AG04449 (cell line): Measurements from ENCODE around the gene DLGAP1.

ENCODE experiments used
- CTCF ChIA-PET: fragments of 350-600 bp; formaldehyde crosslinking; extraction: SDS; loops from one replicate; lab custom pipeline; 2021; ENCODE audit warnings: antibody characterized with exemption; lab: Yijun Ruan, JAX
- POLR2A ChIA-PET: fragments of 400-600, 350-600 bp; formaldehyde crosslinking; extraction: SDS; loops from one replicate; lab custom pipeline; 2020; ENCODE audit warnings: antibody characterized with exemption, inconsistent platforms; lab: Yijun Ruan, JAX
- DNase-seq: peaks from one replicate; pipeline ENCODE4 v3.0.0-alpha.2; 2010; ENCODE audit warnings: low read depth, low spot score
- H3K4me3 ChIP-seq: 2 replicates; pipeline ENCODE4 v1.5.1; 2011; ENCODE audit warnings: low read depth, mild to moderate bottlenecking, control low read depth, low read length
- TF ChIP-seq, protein P1 (sequence below): IDR thresholded peaks from one replicate; pipeline ENCODE4 v1.5.1; 2011; ENCODE audit warnings: mild to moderate bottlenecking, moderate library complexity, low read length, control low read depth, inconsistent platforms; ENCODE audit not compliant: insufficient read depth; ENCODE audit errors: missing control alignments

DLGAP1 gene

DNA sequence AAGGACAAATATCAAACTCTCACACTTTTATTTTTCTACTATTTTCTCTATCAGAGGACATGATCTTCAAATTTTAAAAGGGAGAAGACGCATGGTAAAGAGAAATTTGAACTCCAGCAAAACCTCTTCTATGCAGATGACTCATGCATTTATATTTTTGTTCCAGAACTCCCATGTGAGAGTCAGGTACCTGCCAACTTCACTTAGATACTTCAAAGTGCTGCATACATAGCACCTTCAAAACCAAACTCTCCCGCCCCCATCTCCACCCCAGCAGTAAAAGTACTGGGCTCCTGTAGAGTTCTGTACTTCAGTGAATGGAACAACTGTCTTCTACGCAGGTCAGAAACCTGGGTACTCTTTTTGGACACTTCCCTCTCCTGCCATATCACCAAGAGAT lies 606.8 kb downstream of the DLGAP1 start:
- DNase-seq, result no peak
- CTCF ChIA-PET, result no interaction called here
- TF ChIP-seq, protein P1, sequence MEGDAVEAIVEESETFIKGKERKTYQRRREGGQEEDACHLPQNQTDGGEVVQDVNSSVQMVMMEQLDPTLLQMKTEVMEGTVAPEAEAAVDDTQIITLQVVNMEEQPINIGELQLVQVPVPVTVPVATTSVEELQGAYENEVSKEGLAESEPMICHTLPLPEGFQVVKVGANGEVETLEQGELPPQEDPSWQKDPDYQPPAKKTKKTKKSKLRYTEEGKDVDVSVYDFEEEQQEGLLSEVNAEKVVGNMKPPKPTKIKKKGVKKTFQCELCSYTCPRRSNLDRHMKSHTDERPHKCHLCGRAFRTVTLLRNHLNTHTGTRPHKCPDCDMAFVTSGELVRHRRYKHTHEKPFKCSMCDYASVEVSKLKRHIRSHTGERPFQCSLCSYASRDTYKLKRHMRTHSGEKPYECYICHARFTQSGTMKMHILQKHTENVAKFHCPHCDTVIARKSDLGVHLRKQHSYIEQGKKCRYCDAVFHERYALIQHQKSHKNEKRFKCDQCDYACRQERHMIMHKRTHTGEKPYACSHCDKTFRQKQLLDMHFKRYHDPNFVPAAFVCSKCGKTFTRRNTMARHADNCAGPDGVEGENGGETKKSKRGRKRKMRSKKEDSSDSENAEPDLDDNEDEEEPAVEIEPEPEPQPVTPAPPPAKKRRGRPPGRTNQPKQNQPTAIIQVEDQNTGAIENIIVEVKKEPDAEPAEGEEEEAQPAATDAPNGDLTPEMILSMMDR, result no peak
- POLR2A ChIA-PET, result no interaction called here
- no peak overlapping the region for H3K4me3 ChIP-seq

DNA sequence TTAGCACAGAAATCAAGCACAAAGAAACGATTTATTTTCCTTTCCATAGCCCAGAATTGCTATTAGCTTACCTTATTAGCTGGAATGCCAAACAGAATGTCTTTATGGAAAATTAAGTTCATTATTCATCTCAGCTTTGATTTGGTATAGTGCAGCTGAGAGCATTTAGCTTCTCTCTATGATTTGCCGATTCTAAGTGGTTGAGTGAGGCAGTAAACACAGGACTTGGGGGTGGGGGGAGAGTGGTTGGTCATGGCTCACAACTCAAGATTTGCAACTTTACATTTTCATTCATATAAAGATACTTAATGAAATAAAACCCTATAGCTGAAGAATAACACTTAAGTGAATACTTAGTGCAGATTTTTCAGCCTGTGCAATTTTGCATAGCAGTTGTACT lies 609.9 kb downstream of the DLGAP1 start:
- TF ChIP-seq, protein P1, result no peak
- DNase-seq, result no peak
- H3K4me3 ChIP-seq, result no peak overlapping the region
- ChIA-PET CTCF (interaction anchor here (0.7 to 1.0 kb wide), 2 partner anchors 142 to 150 kb away, joined by 3 read pairs; no protein-coding TSS in a partner anchor), POLR2A (no interaction called here)

DNA sequence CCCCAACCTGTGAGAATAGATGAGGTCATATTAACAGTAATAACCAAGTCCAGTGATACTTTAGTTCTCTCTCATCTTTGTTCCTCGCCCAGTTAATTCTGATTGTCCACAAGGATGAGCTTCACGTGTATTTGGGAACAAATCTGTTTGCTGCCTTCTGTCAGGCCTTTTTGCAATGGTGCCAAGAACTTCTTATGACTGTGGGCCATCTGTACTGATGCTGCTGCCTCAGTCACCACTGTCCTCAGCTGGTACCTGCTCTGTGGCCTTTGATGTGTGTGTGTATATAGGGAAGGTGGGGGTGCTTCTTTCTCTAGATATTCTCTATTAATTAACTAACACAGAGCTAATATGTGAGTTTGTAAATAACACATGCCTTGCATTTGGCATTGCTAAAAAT lies 612.3 kb downstream of the DLGAP1 start:
- CTCF ChIA-PET, result interaction anchor here (1.4 to 2.6 kb wide), 2 partner anchors 16 to 72 kb away, joined by 4 to 13 read pairs; no protein-coding TSS in a partner anchor
- TF ChIP-seq, protein P1, result no peak
- POLR2A ChIA-PET, result no interaction called here
- no peak overlapping the region for H3K4me3 ChIP-seq
- no peak for DNase-seq

DNA sequence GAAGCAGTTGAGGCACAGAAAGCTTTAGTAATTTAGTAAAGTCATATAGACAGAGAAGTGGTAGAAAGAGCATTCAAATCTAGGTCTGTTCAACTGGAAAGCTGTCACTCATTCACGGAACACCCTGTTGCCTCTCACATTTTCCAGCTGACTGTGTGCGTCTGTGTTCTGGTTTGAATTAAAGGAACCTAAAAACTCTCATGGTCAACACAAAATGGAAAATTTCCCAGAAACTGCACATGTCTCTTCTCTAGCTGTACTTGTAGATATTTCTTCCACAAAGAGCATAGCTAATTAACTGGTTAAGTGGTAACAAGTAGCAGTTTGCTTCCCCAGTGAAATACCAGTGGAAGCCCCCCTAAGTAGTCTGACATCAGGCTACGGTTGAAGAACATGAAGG lies 614.3 kb downstream of the DLGAP1 start:
- CTCF ChIA-PET, result no interaction called here
- POLR2A ChIA-PET, result interaction anchor here (0.7 kb wide), 1 partner anchor 136 kb away, joined by 5 read pairs; no protein-coding TSS in a partner anchor
- H3K4me3 ChIP-seq, result no peak overlapping the region
- TF ChIP-seq, protein P1, result no peak
- DNase-seq, result no peak

DNA sequence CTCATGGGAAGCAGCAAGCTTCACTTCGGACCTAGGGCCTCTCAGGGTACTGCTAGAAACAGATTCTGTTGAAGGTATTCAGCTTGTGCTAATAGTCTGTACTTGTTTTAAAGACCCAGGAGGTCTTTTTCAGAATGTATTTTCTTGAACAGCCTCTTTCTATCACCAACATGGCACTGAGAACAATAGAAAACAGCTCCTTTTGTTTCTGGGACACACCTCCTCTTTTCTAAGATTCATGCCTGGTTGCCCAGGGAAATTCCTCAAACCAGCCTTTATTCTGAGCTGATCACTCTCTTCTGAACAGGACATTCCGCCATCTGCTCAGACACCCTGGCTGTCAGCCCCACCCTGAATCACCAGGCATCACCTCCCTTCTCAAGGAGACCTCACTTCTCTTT lies 615.5 kb downstream of the DLGAP1 start:
- ChIA-PET POLR2A (no interaction called here), CTCF (interaction anchor here (1.0 to 1.3 kb wide), 4 partner anchors 11 to 159 kb away, joined by 3 to 5 read pairs (median 4); no protein-coding TSS in a partner anchor)
- H3K4me3 ChIP-seq, result no peak overlapping the region
- TF ChIP-seq, protein P1, result no peak
- no peak for DNase-seq

DNA sequence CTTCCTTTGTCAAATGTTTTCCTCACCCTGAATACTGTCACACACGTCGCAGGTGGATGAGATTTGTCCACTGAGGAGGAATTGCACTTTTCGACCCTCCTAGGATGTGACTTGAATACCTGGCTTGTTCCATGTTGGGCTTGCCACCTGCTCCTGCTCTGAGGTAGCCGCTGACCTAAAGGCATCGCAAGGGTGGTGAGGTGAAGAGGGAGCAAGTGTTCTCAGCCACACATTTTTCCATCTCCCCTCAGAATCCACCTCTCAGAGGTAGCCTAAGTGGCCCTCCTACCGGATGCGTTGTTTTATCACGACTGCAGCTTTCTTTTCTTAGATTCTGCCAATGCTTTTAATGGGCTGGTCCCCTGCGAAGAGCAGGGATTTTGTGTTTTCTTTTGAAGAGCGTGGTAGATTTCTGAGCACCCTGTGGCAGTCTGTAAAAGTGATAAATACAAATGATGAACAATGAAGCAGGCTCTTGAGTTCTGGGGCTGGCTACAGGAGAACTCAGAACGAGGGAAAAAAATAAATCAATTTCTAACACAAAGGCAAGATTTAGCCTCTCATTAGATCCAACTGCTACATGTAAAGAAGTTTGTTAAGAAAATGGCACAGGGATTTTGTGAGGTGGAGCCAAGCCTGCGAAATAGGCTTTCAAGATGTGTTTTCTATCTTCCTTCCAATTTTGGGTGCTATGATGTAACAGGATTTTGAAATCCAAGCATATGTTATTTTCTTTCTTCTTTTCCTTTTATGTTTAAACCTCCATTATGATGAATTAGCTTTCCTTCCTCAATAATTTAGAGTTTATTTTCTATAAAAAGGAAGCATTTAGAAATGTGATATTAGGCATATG lies 618.4 kb downstream of the DLGAP1 start:
- CTCF ChIA-PET, result interaction anchor here (2.0 kb wide), 1 partner anchor 33 kb away, joined by 5 read pairs; no protein-coding TSS in a partner anchor
- H3K4me3 ChIP-seq, result no peak overlapping the region
- DNase-seq, result no peak
- TF ChIP-seq, protein P1, result no peak
- POLR2A ChIA-PET, result no interaction called here
